ENCODE data around the gene TTBK1.

The TTBK1 gene

GRCh38 chr6:43248101-43248500 lies 4.8 kb downstream of the TTBK1 start:
- no peak for DNase-seq (ENCODE audit: insufficient read length, low spot score)
- TF ChIP-seq POU2F2 (IDR thresholded peaks at IDR 0.05; ENCODE audit: low read depth, low read length) (no peak), SPI1 (IDR thresholded peaks at IDR 0.05; ENCODE audit: low read depth, low read length) (no peak), POLR2A (IDR thresholded peaks at IDR 0.05; ENCODE audit: low read depth, low read length) (no peak), POLR2AphosphoS5 (IDR thresholded peaks at IDR 0.05; ENCODE audit: low read depth, low read length) (no peak), PAX5 (IDR thresholded peaks at IDR 0.05; ENCODE audit: insufficient read depth, low read length, severe bottlenecking) (no peak), TAF1 (IDR thresholded peaks at IDR 0.05; ENCODE audit: low read depth, low read length) (no peak)
- no peak for FAIRE-seq

DNA sequence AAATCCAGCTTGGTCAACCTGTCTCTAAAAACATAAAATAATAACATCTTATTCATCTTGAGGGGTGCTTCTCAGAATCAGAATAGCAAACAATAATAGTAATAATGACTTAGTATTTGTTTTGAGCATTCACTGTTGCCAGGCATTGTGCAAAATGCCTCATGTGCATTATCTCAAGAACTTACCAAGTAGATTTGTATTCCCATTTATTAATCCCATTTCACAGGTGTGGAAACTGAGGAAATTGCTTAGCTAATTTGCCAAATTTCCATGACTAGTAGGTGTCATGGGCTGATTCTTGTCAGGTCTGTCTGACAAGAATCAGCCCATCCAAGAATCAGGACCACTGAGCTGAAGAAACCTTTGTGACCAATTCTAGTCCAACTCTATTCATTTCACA lies 5.5 kb downstream of the TTBK1 start:
- DNase-seq (ENCODE audit: insufficient read length, low spot score) (no peak), FAIRE-seq (no peak)
- no peak for TF ChIP-seq POLR2AphosphoS5 (IDR thresholded peaks at IDR 0.05; ENCODE audit: low read depth, low read length)
- no peak for TF ChIP-seq SPI1 (IDR thresholded peaks at IDR 0.05; ENCODE audit: low read depth, low read length)
- no peak for TF ChIP-seq POLR2A (IDR thresholded peaks at IDR 0.05; ENCODE audit: low read depth, low read length)
- no peak for TF ChIP-seq PAX5 (IDR thresholded peaks at IDR 0.05; ENCODE audit: insufficient read depth, low read length, severe bottlenecking)
- no peak for TF ChIP-seq TAF1 (IDR thresholded peaks at IDR 0.05; ENCODE audit: low read depth, low read length)
- no peak for TF ChIP-seq POU2F2 (IDR thresholded peaks at IDR 0.05; ENCODE audit: low read depth, low read length)

DNA sequence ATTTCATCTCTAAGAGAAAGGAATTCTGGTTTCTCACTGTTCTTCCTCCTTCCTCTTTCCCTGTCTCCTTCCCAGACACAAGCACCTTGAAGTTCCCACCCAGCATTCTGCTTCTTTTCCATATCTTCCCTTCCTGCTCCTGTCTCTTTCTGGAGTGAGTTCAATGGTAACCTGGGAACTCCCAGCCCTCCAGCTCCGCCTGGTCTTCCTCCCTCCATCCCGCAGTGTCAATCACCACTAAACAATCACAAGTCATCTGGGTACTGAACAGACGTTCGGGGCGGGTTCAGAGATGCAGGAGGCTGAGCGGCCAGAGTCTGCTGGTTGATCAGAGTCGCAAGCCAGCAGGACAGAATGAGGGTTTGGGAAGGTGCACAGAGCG lies 7.7 kb downstream of the TTBK1 start:
- DNase-seq (ENCODE audit: insufficient read length, low spot score) (no peak), FAIRE-seq (peak; percentile 68)
- no peak for TF ChIP-seq POU2F2 (IDR thresholded peaks at IDR 0.05; ENCODE audit: low read depth, low read length)
- no peak for TF ChIP-seq POLR2A (IDR thresholded peaks at IDR 0.05; ENCODE audit: low read depth, low read length)
- no peak for TF ChIP-seq PAX5 (IDR thresholded peaks at IDR 0.05; ENCODE audit: insufficient read depth, low read length, severe bottlenecking)
- TF ChIP-seq SPI1 (IDR thresholded peaks at IDR 0.05; ENCODE audit: low read depth, low read length), result no peak
- TF ChIP-seq POLR2AphosphoS5 (IDR thresholded peaks at IDR 0.05; ENCODE audit: low read depth, low read length), result no peak
- TF ChIP-seq TAF1 (IDR thresholded peaks at IDR 0.05; ENCODE audit: low read depth, low read length), result no peak

- DNase-seq (ENCODE audit: insufficient read length, low spot score) (no peak), FAIRE-seq (no peak)
- TF ChIP-seq POLR2AphosphoS5 (IDR thresholded peaks at IDR 0.05; ENCODE audit: low read depth, low read length) (no peak), PAX5 (IDR thresholded peaks at IDR 0.05; ENCODE audit: insufficient read depth, low read length, severe bottlenecking) (no peak), POU2F2 (IDR thresholded peaks at IDR 0.05; ENCODE audit: low read depth, low read length) (no peak), SPI1 (IDR thresholded peaks at IDR 0.05; ENCODE audit: low read depth, low read length) (no peak), TAF1 (IDR thresholded peaks at IDR 0.05; ENCODE audit: low read depth, low read length) (no peak), POLR2A (IDR thresholded peaks at IDR 0.05; ENCODE audit: low read depth, low read length) (no peak)
Observed at GRCh38 chr6:43253401-43253800, 10.1 kb downstream of the TTBK1 start.

GRCh38 chr6:43254138-43254817 lies 11.0 kb downstream of the TTBK1 start:
- TF ChIP-seq POLR2A (IDR thresholded peaks at IDR 0.05; ENCODE audit: low read depth, low read length) (no peak), POLR2AphosphoS5 (IDR thresholded peaks at IDR 0.05; ENCODE audit: low read depth, low read length) (no peak), TAF1 (IDR thresholded peaks at IDR 0.05; ENCODE audit: low read depth, low read length) (no peak), POU2F2 (IDR thresholded peaks at IDR 0.05; ENCODE audit: low read depth, low read length) (no peak), SPI1 (IDR thresholded peaks at IDR 0.05; ENCODE audit: low read depth, low read length) (no peak), PAX5 (IDR thresholded peaks at IDR 0.05; ENCODE audit: insufficient read depth, low read length, severe bottlenecking) (no peak)
- no peak for DNase-seq (ENCODE audit: insufficient read length, low spot score)
- FAIRE-seq, result no peak

DNA sequence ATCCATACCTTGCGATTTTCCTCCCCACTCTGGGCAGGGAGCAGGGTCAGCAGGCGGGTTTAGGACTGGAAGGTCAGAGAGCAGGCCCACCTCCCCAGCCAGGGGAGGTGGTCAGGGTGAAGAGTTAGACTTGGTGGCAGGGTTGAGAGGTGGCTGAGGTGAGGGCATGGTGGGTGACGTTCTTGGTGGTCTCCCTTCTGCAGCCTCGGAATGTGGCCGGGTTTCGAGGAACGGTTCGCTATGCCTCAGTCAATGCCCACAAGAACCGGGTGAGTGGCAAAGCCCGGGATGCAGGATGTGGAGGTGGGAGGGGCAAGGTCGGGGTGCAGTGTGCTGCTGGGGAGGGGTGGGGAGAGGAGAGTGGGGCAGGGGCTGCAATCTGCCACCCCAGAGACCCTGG lies 11.6 kb downstream of the TTBK1 start:
- FAIRE-seq, result no peak
- TF ChIP-seq PAX5 (IDR thresholded peaks at IDR 0.05; ENCODE audit: insufficient read depth, low read length, severe bottlenecking) (no peak), POLR2AphosphoS5 (IDR thresholded peaks at IDR 0.05; ENCODE audit: low read depth, low read length) (no peak), SPI1 (IDR thresholded peaks at IDR 0.05; ENCODE audit: low read depth, low read length) (no peak), TAF1 (IDR thresholded peaks at IDR 0.05; ENCODE audit: low read depth, low read length) (no peak), POU2F2 (IDR thresholded peaks at IDR 0.05; ENCODE audit: low read depth, low read length) (no peak), POLR2A (IDR thresholded peaks at IDR 0.05; ENCODE audit: low read depth, low read length) (no peak)
- no peak for DNase-seq (ENCODE audit: insufficient read length, low spot score)

- FAIRE-seq, result no peak
- DNase-seq (ENCODE audit: insufficient read length, low spot score), result no peak
- no peak for TF ChIP-seq POU2F2 (IDR thresholded peaks at IDR 0.05; ENCODE audit: low read depth, low read length)
- no peak for TF ChIP-seq POLR2A (IDR thresholded peaks at IDR 0.05; ENCODE audit: low read depth, low read length)
- no peak for TF ChIP-seq TAF1 (IDR thresholded peaks at IDR 0.05; ENCODE audit: low read depth, low read length)
- no peak for TF ChIP-seq POLR2AphosphoS5 (IDR thresholded peaks at IDR 0.05; ENCODE audit: low read depth, low read length)
Observed at GRCh38 chr6:43255408-43256054, 12.2 kb downstream of the TTBK1 start.

GRCh38 chr6:43256670-43257366 lies 13.5 kb downstream of the TTBK1 start:
- DNase-seq (ENCODE audit: insufficient read length, low spot score) (no peak), FAIRE-seq (no peak)
- no peak for TF ChIP-seq SPI1 (IDR thresholded peaks at IDR 0.05; ENCODE audit: low read depth, low read length)
- no peak for TF ChIP-seq POLR2AphosphoS5 (IDR thresholded peaks at IDR 0.05; ENCODE audit: low read depth, low read length)

DNA sequence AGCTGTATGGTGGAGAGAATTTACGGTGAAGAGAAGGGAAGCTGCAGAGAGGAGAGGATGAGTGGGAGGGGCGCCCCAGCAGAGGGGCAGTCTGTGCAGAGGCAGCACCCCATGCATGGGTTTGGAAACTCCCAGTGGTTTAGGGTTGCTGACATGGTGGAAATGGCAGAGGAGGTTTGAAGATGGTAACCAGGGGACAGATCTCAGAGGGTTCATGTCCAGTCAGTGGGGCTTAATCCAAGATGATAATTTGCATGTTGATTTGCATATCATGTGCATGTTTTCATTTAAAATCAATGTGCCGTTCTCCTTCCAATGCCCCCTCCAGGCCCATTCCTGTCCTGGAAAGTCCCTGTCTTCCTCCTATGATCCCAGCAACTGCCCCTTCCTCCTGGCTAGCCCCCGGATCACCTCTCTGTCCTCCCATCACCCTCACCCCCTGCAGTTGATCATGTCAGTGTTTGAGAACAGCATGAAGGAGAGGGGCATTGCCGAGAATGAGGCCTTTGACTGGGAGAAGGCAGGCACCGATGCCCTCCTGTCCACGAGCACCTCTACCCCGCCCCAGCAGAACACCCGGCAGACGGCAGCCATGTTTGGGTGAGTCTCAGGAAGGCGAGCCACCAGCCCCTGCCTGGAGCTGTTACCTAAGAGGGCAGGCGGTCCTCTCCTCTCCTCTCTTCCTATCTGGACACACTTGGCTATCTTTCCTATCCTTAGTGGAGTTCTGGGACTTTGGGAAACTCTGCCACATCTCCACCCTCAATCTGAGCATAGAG lies 14.3 kb downstream of the TTBK1 start:
- DNase-seq (ENCODE audit: insufficient read length, low spot score), result no peak
- TF ChIP-seq SPI1 (IDR thresholded peaks at IDR 0.05; ENCODE audit: low read depth, low read length) (no peak), POU2F2 (IDR thresholded peaks at IDR 0.05; ENCODE audit: low read depth, low read length) (peak; percentile 29; the same call in 1 of the 2 replicates), TAF1 (IDR thresholded peaks at IDR 0.05; ENCODE audit: low read depth, low read length) (no peak)
- peak; percentile 72 for FAIRE-seq
